Lower leg skin (tissue), 4 donors: ENCODE results near the gene LPCAT3. TPM values are rescaled to one million over a fixed set of nuclear protein-coding genes. Genes with fewer than 3 reads are reported as not detected.
A peak's percentile ranks its signal among the peaks of the same experiment; 100 is the strongest.

ENCODE experiments used
- DNase-seq, 2 donors: peaks; one replicate each; pipeline ENCODE4 v3.0.0-alpha.2; 2019; ENCODE audit warnings: low spot score in 2 of 2
- H3K4me3 ChIP-seq: fragments of 200-600 bp; sonication (generic); 2 replicates; pipeline ENCODE4 v1.5.1; 2017; ENCODE audit warnings: mild to moderate bottlenecking, low read depth; ENCODE audit not compliant: poor library complexity, severe bottlenecking
- CTCF ChIP-seq, 3 donors: fragments of 450-650 bp; IDR thresholded peaks; one replicate each; pipeline ENCODE4 v1.5.1; 2016; ENCODE audit warnings: antibody characterized with exemption in 3 of 3, mild to moderate bottlenecking in 3 of 3, moderate library complexity in 2 of 3
- POLR2A ChIP-seq, 2 donors: fragments of 450-650 bp; IDR thresholded peaks; one replicate each; pipeline ENCODE4 v1.6.1; 2016 to 2017; ENCODE audit warnings: antibody characterized with exemption in 2 of 2, mild to moderate bottlenecking in 1 of 2, moderate library complexity in 1 of 2
- WGBS, 2 donors: methylation state at CpG; one replicate each; pipeline ENCODE4 v1.1.5; 2018; 5-methylcytosine and 5-hydroxymethylcytosine counted together
- intact Hi-C: fragments of 100-400 bp; cut with DNase I; formaldehyde crosslinking; loops from one replicate; pipeline ENCODE4 v1.15.0; 2023; ENCODE audit warnings: low total_unique reads
- total RNA-seq, 4 donors: library from RNA; depleted of rRNA; stranded (reverse); fragments of >200 nt; gene quantifications; one replicate each; pipeline ENCODE4 v1.1.0, GENCODE V29; 2016

LPCAT3 gene
- total RNA-seq, 4 donors from 2014 or later: 29.6 to 51.2 (median 48.4) TPM

DNA sequence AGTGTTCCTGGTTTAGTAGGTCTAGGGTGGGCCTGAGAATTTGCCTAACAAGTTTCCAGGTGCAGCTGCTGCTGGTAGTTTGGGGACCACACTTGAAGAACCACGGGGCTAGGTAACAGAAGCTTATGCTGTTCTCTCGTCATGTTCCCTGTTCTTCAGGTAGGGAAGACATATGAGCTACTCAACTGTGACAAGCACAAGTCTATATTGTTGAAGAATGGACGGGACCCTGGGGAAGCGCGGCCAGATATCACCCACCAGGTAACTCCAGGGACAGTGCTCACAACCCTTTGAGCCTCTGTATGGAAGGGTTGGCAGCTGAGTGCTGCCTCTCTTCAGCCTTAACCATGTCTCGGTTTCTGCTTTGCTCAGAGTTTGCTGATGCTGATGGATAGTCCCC lies 44.1 kb downstream of the LPCAT3 start:
- TF ChIP-seq POLR2A (IDR thresholded peaks at IDR 0.05) (no peak), CTCF (IDR thresholded peaks at IDR 0.05) (no peak)
- intact Hi-C loops: no loop called here
- whole genome bisulfite sequencing, 2 donors: 95 to 98% methylated on average over 6 of the region's 6 CpGs
- no peak for DNase-seq
- no peak overlapping the region for H3K4me3 ChIP-seq

DNA sequence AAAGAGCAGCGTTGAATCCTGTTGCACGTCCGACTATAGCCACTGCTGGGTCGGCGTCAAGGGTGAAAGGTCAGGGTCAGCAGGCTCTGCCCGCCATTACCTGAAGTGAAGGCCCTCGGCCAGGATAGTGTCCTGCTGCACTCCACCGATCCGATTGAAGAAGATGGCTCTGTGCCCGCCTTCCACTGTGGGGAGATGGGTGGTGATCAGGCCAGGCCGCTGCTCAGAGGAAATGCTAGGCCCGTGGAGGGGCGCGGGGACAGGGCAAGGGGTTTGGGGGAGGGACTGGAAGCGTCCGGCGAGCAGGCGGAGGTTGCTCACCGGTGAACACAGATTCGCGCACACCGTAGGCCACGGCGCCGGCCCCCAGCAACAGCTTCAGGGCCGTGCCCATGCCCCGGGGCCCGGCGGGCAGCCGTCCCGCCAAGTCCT lies 48.2 kb downstream of the LPCAT3 start:
- TF ChIP-seq POLR2A (IDR thresholded peaks at IDR 0.05) (no peak), CTCF (IDR thresholded peaks at IDR 0.05) (no peak)
- peak overlapping the region; percentile 54 for H3K4me3 ChIP-seq
- 1% methylated on average over 21 to 26 of the region's 31 CpGs for WGBS, 2 donors
- intact Hi-C loops: no loop called here
- DNase-seq: peak in 1 of 2 donors; percentile 91

GRCh38 chr12:6968426-6968825 lies 49.9 kb downstream of the LPCAT3 start:
- intact Hi-C loops: loop anchor here (10.0 kb wide), 1 partner anchor 94 kb away; the partner anchor contains the start of gene SPSB2
- WGBS, 2 donors: 84 to 86% methylated on average over 9 of the region's 9 CpGs

DNA sequence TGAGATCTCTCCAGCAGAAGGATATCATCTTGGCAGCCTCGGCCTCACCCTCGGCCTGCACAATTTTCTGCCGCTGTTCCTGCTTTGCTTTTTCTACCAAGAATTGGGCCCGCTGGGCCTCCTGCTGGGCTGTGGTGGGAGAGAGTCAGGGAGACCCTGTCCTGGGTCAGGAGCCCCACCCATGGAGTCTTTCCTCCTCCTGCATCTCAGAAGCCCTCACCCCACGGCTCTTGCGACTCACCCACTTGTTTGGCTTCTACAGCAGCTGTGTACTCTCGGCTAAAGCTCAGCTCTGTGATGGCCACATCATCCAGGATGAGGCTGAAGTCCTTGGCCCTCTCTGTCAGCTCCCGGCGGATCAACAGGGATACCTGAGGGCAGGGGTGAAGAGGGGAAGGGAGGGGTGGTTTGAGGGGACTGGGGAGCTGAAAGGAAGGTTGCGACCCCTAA lies 50.6 kb downstream of the LPCAT3 start:
- WGBS, 2 donors: 69 to 81% methylated on average over 10 of the region's 10 CpGs
- no peak for TF ChIP-seq POLR2A (IDR thresholded peaks at IDR 0.05)
- TF ChIP-seq CTCF (IDR thresholded peaks at IDR 0.05): no peak
- H3K4me3 ChIP-seq: no peak overlapping the region
- intact Hi-C loops: loop anchor here (10.0 kb wide), 1 partner anchor 93 kb away; the partner anchor contains the start of gene SPSB2
- peak in 1 of 2 donors; percentile 75 for DNase-seq

More at GRCh38 chr12:6968426-6968825, 49.9 kb downstream of the LPCAT3 start:
- H3K4me3 ChIP-seq: no peak overlapping the region
- DNase-seq: peak in 1 of 2 donors; percentile 68
- TF ChIP-seq CTCF (IDR thresholded peaks at IDR 0.05) (no peak), POLR2A (IDR thresholded peaks at IDR 0.05) (no peak)

- TF ChIP-seq POLR2A (IDR thresholded peaks at IDR 0.05) (no peak), CTCF (IDR thresholded peaks at IDR 0.05) (no peak)
- intact Hi-C loops: loop anchor here (10.0 kb wide), 1 partner anchor 92 kb away; the partner anchor contains the start of gene SPSB2
- peak in 1 of 2 donors; percentile 63 for DNase-seq
- no peak overlapping the region for H3K4me3 ChIP-seq
- 67 to 75% methylated on average over 7 of the region's 7 CpGs for WGBS, 2 donors
These were observed 51.9 kb downstream of the LPCAT3 start for GRCh38 chr12:6966351-6966750.

DNA sequence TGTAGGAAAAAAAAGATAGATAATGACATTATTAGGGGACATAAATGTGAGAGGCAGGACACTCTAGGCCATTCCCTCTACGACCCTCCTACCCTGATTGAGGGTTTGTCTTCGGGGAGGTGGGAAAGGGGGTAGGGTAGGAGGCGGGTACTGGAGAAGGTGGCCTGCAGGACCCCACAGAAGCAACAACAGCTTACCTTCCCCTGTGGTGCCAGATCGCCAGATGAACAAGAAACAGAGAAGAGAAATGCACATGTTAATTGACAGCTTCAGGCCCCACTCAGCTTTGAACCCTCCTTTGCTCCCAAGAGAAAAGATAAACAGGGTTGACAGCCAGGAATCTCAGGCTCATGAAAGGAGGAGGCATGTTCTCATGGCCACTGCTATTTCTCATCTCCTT lies 52.6 kb downstream of the LPCAT3 start:
- DNase-seq: peak in 1 of 2 donors; percentile 83
- no peak for TF ChIP-seq CTCF (IDR thresholded peaks at IDR 0.05)
- intact Hi-C loops: loop anchor here (10.0 kb wide), 1 partner anchor 91 kb away; the partner anchor contains the start of gene SPSB2
- 74 to 78% methylated on average over 4 of the region's 4 CpGs for WGBS, 2 donors
- H3K4me3 ChIP-seq: no peak overlapping the region
